Subcutaneous abdominal adipose tissue (tissue), 5 donors: Measurements from ENCODE around the gene STUB1.

Experiments used
- H3K27ac ChIP-seq: one replicate; pipeline ENCODE4 v1.7.0; 2013; ENCODE audit warnings: low read depth, mild to moderate bottlenecking, inconsistent platforms, low read length, moderate library complexity
- H3K27me3 ChIP-seq, 5 donors: one replicate each; pipeline ENCODE4 v1.7.0; 2013; ENCODE audit warnings: low read length in 5 of 5, inconsistent platforms in 1 of 5; ENCODE audit not compliant: control insufficient read depth in 5 of 5, insufficient read depth in 4 of 5
- H3K36me3 ChIP-seq, 5 donors: one replicate each; pipeline ENCODE4 v1.7.0; 2013; ENCODE audit warnings: low read length in 5 of 5; ENCODE audit not compliant: control insufficient read depth in 5 of 5, insufficient read depth in 5 of 5
- H3K4me1 ChIP-seq, 5 donors: one replicate each; pipeline ENCODE4 v1.7.0; 2013; ENCODE audit warnings: low read length in 5 of 5, mild to moderate bottlenecking in 3 of 5, moderate library complexity in 1 of 5; ENCODE audit not compliant: control insufficient read depth in 5 of 5, insufficient read depth in 5 of 5
- H3K4me3 ChIP-seq, 5 donors: one replicate each; pipeline ENCODE4 v1.7.0; 2013; ENCODE audit warnings: low read length in 5 of 5, low read depth in 1 of 5
- H3K9ac ChIP-seq, 5 donors: one replicate each; pipeline ENCODE4 v1.7.0; 2013; ENCODE audit warnings: low read length in 5 of 5, mild to moderate bottlenecking in 4 of 5, moderate library complexity in 3 of 5
- H3K9me3 ChIP-seq, 5 donors: one replicate each; pipeline ENCODE4 v1.7.0; 2013; ENCODE audit warnings: low read length in 5 of 5; ENCODE audit not compliant: control insufficient read depth in 5 of 5
- donor health status: healthy.
- donor health status: healthy.
- donor health status: healthy.
- donor health status: healthy.
- donor health status: healthy.

Gene STUB1

DNA sequence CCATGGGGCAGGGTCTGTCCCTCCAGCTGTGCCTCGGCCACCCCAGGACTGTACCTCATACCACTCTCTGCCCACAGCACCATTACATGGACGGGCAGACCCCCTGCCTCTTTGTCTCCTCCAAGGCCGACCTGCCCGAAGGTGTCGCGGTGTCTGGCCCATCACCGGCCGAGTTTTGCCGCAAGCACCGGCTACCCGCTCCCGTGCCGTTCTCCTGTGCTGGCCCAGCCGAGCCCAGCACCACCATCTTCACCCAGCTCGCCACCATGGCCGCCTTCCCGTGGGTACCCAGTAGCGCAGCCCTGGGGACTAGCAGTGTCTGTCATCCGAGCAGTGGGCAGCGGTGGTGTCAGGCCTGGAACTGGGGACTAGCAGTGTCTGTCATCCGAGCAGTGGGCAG, 7.4 kb upstream of the STUB1 start:
- H3K4me3 ChIP-seq = no peak overlapping the region

GRCh38 chr16:673399-673991, 6.7 kb upstream of the STUB1 start:
- peaks cover 0 to 52% (median 47%) of the 10 kb centered on the region in 5 donors for H3K36me3 ChIP-seq
- H3K27ac ChIP-seq = no peak overlapping the region
- peaks cover 0 to 4% (median 0%) of the 10 kb centered on the region in 5 donors for H3K27me3 ChIP-seq
- H3K4me1 ChIP-seq = peaks cover 0 to 29% (median 26%) of the 10 kb centered on the region in 5 donors
- no peak overlapping the region for H3K9ac ChIP-seq
- H3K9me3 ChIP-seq = no peaks in the 10 kb centered on the region
- H3K4me3 ChIP-seq = no peak overlapping the region

More for the DNA sequence above, 7.4 kb upstream of the STUB1 start:
- no peak overlapping the region for H3K9ac ChIP-seq
- H3K27me3 ChIP-seq = peaks cover 0 to 4% (median 0%) of the 10 kb centered on the region in 5 donors
- peaks cover 0 to 33% (median 31%) of the 10 kb centered on the region in 5 donors for H3K4me1 ChIP-seq
- H3K9me3 ChIP-seq = no peaks in the 10 kb centered on the region
- peaks cover 0 to 52% (median 47%) of the 10 kb centered on the region in 5 donors for H3K36me3 ChIP-seq
- no peak overlapping the region for H3K27ac ChIP-seq

- H3K36me3 ChIP-seq = peaks cover 0 to 49% (median 45%) of the 10 kb centered on the region in 5 donors
- H3K4me3 ChIP-seq = no peak overlapping the region
- H3K9me3 ChIP-seq = no peaks in the 10 kb centered on the region
- H3K9ac ChIP-seq = no peak overlapping the region
- no peak overlapping the region for H3K27ac ChIP-seq
- peaks cover 0 to 25% (median 24%) of the 10 kb centered on the region in 5 donors for H3K4me1 ChIP-seq
- H3K27me3 ChIP-seq = peaks cover 0 to 4% (median 0%) of the 10 kb centered on the region in 5 donors
These were observed 5.9 kb upstream of the STUB1 start for GRCh38 chr16:674214-674881.

DNA sequence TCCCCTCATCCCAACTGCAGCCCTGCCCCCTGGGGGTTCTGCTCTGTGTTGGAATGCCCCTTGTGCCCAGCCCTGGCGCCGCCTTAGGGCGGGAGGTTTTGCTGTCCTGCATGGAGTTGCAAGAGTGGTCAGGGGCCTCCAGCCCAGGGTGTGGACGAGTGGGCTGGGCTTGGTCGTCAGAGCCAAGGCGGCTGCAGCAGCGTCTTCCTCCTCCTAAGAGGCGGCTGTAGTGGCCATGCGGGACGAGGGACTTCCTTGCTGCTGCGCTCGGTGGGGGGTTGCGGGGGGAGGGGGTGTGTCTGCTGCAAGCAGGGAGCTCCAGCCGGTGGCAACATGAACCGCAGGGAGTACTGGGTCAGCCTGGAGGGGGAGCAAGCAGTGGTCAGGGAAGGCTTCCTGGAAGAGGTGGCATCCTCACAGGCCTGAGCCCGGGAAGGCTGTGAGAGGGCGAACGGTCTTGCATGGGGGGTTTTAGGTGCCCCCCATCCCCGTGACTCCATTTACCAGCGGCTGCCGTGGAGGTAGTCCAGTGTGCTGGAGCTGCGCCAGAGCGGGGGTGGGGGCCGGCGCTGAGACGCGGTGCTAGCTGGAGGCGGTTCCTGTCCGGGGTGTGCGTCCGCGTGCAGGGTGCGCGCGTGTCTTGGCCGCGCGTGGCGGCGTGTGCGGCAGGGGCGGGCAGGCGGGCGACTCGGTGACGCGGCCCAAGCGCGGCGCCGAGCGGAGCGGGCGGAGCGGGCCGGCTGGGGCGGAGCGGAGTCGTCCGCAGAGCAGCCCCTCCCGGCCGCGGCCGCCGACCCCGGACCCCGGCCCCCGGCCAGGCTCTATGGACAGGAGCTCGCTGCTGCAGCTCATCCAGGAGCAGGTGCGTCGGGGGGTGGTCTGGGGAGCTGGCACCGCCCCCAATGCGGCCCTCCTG, 5.0 kb upstream of the STUB1 start, which contains the start of gene RHBDL1:
Gene RHBDL1 (plus strand): TSS at position 704 of the 916 bp plus-strand sequence. CDS start 120 bp downstream, at position 824.
- H3K27me3 ChIP-seq = peaks cover 0 to 4% (median 0%) of the 10 kb centered on the region in 5 donors
- H3K36me3 ChIP-seq = peaks cover 0 to 40% (median 37%) of the 10 kb centered on the region in 5 donors
- H3K4me1 ChIP-seq = peaks cover 0 to 29% (median 23%) of the 10 kb centered on the region in 5 donors
- H3K4me3 ChIP-seq = peak within 1 kb of the TSS in 4 of 5 donors; percentile 21 to 58 (median 36)
- H3K9me3 ChIP-seq = no peaks in the 10 kb centered on the region
- H3K27ac ChIP-seq = no peak within 1 kb of the TSS
- H3K9ac ChIP-seq = no peak within 1 kb of the TSS

DNA sequence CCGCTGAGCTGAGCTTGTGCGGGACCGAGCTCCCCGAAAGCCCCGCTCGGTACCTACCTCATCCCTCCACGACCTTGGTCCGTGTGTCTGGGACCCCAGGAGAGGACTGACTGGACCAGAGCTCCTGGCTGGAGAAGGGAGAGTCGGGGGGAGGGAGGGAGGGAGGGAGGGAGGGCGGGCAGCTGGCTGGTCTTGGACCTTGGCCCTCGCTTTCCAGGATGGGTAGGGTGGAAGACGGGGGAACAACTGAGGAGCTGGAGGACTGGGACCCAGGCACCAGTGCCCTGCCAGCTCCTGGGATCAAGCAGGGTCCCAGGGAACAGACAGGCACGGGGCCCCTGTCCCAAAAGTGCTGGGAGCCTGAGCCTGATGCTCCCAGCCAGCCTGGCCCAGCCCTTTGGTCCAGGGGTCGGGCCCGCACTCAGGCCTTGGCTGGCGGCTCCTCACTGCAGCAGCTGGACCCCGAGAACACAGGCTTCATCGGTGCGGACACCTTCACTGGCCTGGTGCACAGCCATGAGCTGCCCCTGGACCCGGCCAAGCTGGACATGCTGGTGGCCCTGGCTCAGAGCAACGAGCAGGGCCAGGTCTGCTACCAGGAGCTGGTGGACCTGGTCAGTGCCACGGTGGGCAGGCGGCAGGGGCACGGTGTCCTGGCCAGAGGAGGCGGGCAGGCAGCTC, 4.2 kb upstream of the STUB1 start:
- Histone ChIP-seq H3K36me3 (peaks cover 0 to 32% (median 29%) of the 10 kb centered on the region in 5 donors), H3K9ac (no peak overlapping the region), H3K4me1 (peaks cover 0 to 34% (median 27%) of the 10 kb centered on the region in 5 donors), H3K27ac (no peak overlapping the region), H3K4me3 (peak overlapping the region in 1 of 5 donors; percentile 58), H3K9me3 (no peaks in the 10 kb centered on the region), H3K27me3 (peaks cover 0 to 4% (median 0%) of the 10 kb centered on the region in 5 donors)

DNA sequence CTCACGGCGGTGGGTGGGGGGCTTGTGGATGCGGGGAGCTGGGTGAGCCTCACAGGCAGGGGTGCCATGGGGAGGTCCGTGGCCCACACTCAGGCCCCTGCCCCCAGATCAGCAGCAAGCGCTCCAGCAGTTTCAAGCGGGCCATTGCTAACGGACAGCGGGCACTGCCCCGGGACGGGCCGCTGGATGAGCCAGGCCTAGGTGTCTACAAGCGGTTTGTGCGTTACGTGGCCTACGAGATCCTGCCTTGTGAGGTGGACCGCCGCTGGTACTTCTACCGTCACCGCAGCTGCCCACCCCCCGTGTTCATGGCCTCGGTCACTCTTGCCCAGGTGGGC, 3.7 kb upstream of the STUB1 start:
- Histone ChIP-seq H3K27me3 (peaks cover 0 to 4% (median 0%) of the 10 kb centered on the region in 5 donors), H3K27ac (no peak overlapping the region), H3K9me3 (no peaks in the 10 kb centered on the region), H3K36me3 (peaks cover 0 to 28% (median 24%) of the 10 kb centered on the region in 5 donors), H3K4me1 (peaks cover 2 to 39% (median 33%) of the 10 kb centered on the region in 5 donors), H3K9ac (no peak overlapping the region), H3K4me3 (no peak overlapping the region)

DNA sequence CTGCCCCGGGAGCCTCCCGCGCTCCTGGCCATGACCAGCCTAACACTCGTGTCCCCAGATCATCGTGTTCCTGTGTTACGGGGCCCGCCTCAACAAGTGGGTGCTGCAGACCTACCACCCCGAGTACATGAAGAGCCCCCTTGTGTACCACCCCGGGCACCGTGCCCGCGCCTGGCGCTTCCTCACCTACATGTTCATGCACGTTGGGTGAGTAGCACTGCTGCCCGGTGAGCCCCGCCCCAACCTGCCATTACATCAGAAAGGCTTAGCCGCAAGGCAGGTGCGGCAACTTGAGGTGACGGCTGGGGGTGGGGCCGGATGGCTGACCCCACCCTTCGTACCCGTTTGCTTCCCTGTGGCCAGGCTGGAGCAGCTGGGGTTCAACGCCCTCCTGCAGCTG, 3.3 kb upstream of the STUB1 start:
- Histone ChIP-seq H3K27me3 (peaks cover 0 to 4% (median 0%) of the 10 kb centered on the region in 5 donors), H3K4me3 (no peak overlapping the region), H3K36me3 (peaks cover 0 to 28% (median 24%) of the 10 kb centered on the region in 5 donors), H3K27ac (no peak overlapping the region), H3K9me3 (no peaks in the 10 kb centered on the region), H3K4me1 (peaks cover 4 to 43% (median 36%) of the 10 kb centered on the region in 5 donors), H3K9ac (no peak overlapping the region)

GRCh38 chr16:677316-678190, 2.7 kb upstream of the STUB1 start:
- peaks cover 0 to 28% (median 24%) of the 10 kb centered on the region in 5 donors for H3K36me3 ChIP-seq
- H3K27ac ChIP-seq = no peak overlapping the region
- no peak overlapping the region for H3K4me3 ChIP-seq
- H3K9ac ChIP-seq = no peak overlapping the region
- peaks cover 0 to 4% (median 0%) of the 10 kb centered on the region in 5 donors for H3K27me3 ChIP-seq
- no peaks in the 10 kb centered on the region for H3K9me3 ChIP-seq
- H3K4me1 ChIP-seq = peaks cover 4 to 49% (median 43%) of the 10 kb centered on the region in 5 donors
